ENCODE measurements around the gene F11.

F11 gene

DNA sequence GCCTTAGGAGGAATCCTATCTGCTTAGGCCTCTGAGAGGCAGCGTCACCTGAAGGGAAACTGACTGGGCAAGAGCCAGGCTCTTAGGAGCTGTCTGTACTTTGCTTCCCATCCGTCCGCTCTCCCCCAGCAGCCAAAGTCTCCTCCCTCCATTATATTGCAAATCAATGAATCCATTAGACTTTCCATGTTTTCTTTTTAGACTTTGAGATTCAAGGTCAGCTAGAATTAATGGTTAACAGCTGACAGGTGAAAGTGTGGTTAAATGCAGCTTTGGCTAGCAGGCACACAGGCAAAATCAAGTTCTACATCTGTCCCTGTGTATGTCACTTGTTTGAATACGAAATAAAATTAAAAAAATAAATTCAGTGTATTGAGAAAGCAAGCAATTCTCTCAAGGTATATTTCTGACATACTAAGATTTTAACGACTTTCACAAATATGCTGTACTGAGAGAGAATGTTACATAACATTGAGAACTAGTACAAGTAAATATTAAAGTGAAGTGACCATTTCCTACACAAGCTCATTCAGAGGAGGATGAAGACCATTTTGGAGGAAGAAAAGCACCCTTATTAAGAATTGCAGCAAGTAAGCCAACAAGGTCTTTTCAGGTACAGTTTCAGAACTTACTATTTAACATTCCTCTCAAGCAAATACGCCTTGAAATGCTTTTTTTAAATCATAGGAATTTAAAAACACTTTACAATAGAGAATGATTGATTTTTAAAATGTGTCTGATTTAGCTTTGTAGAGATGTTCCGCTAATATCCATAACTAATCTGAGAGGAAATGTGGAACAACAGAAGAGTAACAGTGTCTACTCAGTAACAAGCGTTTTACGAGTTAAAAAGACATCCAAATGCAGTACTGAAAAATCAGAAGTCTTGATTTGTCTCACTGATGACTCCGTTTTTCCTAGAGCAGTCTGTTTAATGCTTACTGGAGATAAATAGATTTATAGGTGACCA, at the start of gene F11:
F11 (plus strand) TSS at position 507 of the 970 bp plus-strand sequence. CDS start 948 bp downstream, outside the sequence.
- no peaks in the 10 kb centered on the region for H3K27me3 ChIP-seq (ENCODE audit: control insufficient read depth, insufficient read depth, low read length)
- H3K36me3 ChIP-seq (ENCODE audit: control insufficient read depth, insufficient read depth, low read length) = no peaks in the 10 kb centered on the region
- peak within 1 kb of the TSS; percentile 43 for H3K4me3 ChIP-seq (ENCODE audit: low read depth, low read length)
- H3K9ac ChIP-seq (ENCODE audit: low read depth, low read length) = peak within 1 kb of the TSS; percentile 56
- H3K9me3 ChIP-seq (ENCODE audit: control insufficient read depth, insufficient read depth, low read length) = no peaks in the 10 kb centered on the region
- peaks cover 31% of the 10 kb centered on the region for H3K4me1 ChIP-seq (ENCODE audit: control insufficient read depth, insufficient read depth, low read length)

DNA sequence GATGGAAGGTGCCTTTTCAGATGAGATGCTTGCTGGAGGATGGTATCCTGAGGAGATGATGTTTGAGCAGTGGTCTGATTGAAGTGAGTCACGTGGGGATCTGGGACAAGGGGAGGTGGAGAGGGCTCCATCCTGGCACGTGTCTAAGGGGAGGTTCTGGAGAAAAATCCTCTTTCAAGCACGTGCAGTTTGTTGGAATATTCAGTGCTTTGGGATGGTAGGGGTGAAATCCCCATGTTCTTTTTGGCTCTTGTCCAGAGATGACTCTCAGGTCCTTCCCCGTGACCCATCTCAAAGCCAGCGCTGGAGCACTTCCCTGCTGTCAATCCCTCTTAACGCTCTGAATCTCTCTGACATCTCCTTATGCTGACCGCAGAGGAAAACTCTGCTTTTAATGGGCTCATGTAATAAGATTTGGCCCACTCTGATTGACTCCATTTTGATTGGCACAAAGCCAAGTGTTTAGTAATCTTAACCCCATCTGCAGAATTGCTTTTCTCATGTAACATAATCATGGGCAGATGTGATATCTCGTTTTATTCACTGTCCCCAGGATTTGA, 49.4 kb upstream of the F11 start:
- Histone ChIP-seq H3K36me3 (ENCODE audit: control insufficient read depth, insufficient read depth, low read length) (no peaks in the 10 kb centered on the region), H3K4me3 (ENCODE audit: low read depth, low read length) (no peak overlapping the region), H3K27me3 (ENCODE audit: control insufficient read depth, insufficient read depth, low read length) (no peaks in the 10 kb centered on the region), H3K9me3 (ENCODE audit: control insufficient read depth, insufficient read depth, low read length) (no peaks in the 10 kb centered on the region), H3K9ac (ENCODE audit: low read depth, low read length) (no peak overlapping the region), H3K4me1 (ENCODE audit: control insufficient read depth, insufficient read depth, low read length) (no peaks in the 10 kb centered on the region)

DNA sequence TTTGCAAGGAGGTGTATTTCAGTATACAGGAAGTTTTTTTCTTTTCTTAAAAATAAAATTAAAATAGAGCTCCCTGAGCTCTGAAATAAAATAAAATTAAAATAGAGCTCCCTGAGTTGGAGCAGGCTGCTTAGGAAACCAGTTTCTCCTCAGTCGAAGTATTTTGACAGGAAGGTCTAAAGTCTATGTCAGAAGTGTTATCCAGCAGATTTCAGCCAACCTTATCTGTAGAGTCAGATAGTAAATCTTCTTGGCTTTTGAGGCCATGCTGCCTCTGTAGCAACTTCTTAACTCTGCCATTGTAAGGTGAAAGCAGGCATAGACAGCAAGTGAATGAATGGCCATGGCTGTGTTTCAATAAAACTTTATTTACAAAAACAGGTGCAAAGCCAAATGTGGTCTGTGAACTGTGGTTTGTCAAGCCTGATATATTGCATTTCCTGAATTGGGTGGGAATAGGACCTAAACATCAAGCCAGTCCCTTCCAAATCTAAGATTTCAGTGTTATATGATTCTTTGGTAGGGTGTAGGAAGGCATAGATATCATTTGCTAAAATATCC, 48.2 kb upstream of the F11 start:
- Histone ChIP-seq H3K27me3 (ENCODE audit: control insufficient read depth, insufficient read depth, low read length) (no peaks in the 10 kb centered on the region), H3K9me3 (ENCODE audit: control insufficient read depth, insufficient read depth, low read length) (peaks cover 4% of the 10 kb centered on the region), H3K9ac (ENCODE audit: low read depth, low read length) (no peak overlapping the region), H3K4me3 (ENCODE audit: low read depth, low read length) (no peak overlapping the region), H3K36me3 (ENCODE audit: control insufficient read depth, insufficient read depth, low read length) (no peaks in the 10 kb centered on the region), H3K4me1 (ENCODE audit: control insufficient read depth, insufficient read depth, low read length) (no peaks in the 10 kb centered on the region)

DNA sequence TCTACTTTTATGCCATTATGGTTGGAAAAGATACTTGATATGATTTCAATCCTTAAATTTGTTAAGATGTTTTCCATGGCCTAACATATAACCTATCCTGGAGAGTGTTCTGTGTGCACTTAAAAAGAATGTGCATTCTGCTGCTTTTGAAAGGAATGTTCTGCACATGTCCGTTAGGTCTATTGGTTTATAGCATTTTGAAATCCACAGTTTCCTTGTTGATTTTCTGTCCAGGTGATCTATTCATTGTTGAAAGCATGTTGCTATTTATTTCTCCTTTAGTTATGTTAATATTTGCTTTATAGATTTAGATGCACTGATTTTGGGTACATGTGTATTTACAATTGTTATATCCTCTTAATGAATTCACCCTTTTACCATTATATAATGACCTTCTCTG, 44.4 kb upstream of the F11 start:
- H3K4me1 ChIP-seq (ENCODE audit: control insufficient read depth, insufficient read depth, low read length) = no peaks in the 10 kb centered on the region
- no peak overlapping the region for H3K4me3 ChIP-seq (ENCODE audit: low read depth, low read length)
- peaks cover 2% of the 10 kb centered on the region for H3K36me3 ChIP-seq (ENCODE audit: control insufficient read depth, insufficient read depth, low read length)
- H3K9me3 ChIP-seq (ENCODE audit: control insufficient read depth, insufficient read depth, low read length) = peaks cover 13% of the 10 kb centered on the region
- no peak overlapping the region for H3K9ac ChIP-seq (ENCODE audit: low read depth, low read length)
- no peaks in the 10 kb centered on the region for H3K27me3 ChIP-seq (ENCODE audit: control insufficient read depth, insufficient read depth, low read length)

DNA sequence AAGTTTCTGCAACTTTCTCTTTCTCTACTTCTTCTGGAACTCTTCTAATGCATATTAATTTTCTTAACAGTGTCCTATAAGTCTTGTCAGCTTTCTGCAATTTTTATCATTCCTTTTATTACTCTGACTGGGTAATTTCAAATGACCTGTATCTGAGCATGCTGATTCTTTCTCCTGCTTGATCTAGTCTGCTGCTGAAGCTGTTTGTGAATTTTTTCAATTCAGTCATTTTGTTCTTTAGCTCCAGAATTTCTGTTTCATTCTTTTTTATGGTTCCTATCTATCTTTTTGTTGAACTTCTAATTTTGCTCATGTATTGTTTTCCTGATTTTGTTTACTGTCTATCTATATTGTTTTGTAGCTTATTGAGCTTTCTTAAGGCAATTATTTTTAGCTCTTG, 40.1 kb upstream of the F11 start:
- Histone ChIP-seq H3K4me3 (ENCODE audit: low read depth, low read length) (no peak overlapping the region), H3K9ac (ENCODE audit: low read depth, low read length) (no peak overlapping the region), H3K4me1 (ENCODE audit: control insufficient read depth, insufficient read depth, low read length) (no peaks in the 10 kb centered on the region), H3K27me3 (ENCODE audit: control insufficient read depth, insufficient read depth, low read length) (no peaks in the 10 kb centered on the region), H3K9me3 (ENCODE audit: control insufficient read depth, insufficient read depth, low read length) (peaks cover 13% of the 10 kb centered on the region), H3K36me3 (ENCODE audit: control insufficient read depth, insufficient read depth, low read length) (peaks cover 2% of the 10 kb centered on the region)

DNA sequence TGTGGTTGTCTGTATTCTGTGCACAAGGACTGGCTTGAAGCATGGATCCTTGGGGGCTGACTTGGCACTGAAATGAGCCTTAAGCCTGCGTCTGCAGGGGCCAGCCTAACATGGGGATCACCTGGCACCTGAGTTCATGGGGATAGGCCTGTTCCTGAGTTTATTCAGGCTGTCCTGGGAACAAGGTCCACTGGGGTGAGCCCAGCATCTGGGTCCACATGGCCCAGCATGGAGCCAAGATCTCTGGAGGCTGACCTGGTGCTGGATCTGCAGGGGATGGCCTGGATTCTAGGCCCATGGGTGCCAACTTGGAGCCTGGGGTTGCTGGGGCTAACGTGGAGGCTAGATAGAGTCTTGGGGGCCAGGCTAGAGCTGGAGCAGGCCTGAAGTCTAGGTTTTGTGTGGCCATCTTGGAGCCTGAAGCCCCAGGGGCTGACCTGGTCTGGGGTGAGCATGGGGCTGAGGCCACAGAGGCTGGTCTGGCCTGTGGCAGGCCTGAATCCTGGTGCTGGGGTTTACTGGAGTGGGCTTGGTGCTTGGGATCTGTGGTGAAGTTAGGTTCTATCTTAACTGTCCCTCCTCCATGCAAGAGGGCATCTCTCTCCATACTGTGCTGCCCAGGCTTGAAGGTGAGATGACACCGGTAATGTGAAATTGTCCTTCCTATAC, 39.3 kb upstream of the F11 start:
- no peaks in the 10 kb centered on the region for H3K4me1 ChIP-seq (ENCODE audit: control insufficient read depth, insufficient read depth, low read length)
- no peaks in the 10 kb centered on the region for H3K27me3 ChIP-seq (ENCODE audit: control insufficient read depth, insufficient read depth, low read length)
- H3K36me3 ChIP-seq (ENCODE audit: control insufficient read depth, insufficient read depth, low read length) = peaks cover 2% of the 10 kb centered on the region
- no peak overlapping the region for H3K9ac ChIP-seq (ENCODE audit: low read depth, low read length)
- H3K9me3 ChIP-seq (ENCODE audit: control insufficient read depth, insufficient read depth, low read length) = peaks cover 13% of the 10 kb centered on the region
- H3K4me3 ChIP-seq (ENCODE audit: low read depth, low read length) = no peak overlapping the region

DNA sequence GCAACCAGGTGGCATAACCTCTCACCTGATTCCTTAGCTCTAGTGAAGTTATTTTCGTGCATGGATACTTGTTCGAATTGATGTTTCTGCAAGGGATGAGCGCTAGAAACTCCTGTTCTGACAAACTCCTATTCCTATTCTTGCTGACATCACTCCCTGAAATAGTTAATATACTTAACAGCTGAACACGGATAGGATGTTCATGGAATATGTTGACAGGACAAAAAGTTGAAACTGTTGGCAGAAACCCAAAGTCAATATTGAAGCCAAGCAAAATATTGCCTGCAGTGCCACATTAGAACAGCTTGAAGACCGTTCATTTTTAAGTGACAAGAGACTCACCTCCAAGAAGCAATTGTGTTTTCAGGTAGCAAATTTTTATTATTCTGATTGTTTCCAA, 38.8 kb upstream of the F11 start, which contains the start of gene KLKB1:
KLKB1 (plus strand) TSS at position 287 of the 400 bp plus-strand sequence. CDS start 689 bp downstream, outside the sequence.
- Histone ChIP-seq H3K9ac (ENCODE audit: low read depth, low read length) (no peak within 1 kb of the TSS), H3K36me3 (ENCODE audit: control insufficient read depth, insufficient read depth, low read length) (peaks cover 2% of the 10 kb centered on the region), H3K4me1 (ENCODE audit: control insufficient read depth, insufficient read depth, low read length) (peaks cover 2% of the 10 kb centered on the region), H3K27me3 (ENCODE audit: control insufficient read depth, insufficient read depth, low read length) (no peaks in the 10 kb centered on the region), H3K9me3 (ENCODE audit: control insufficient read depth, insufficient read depth, low read length) (peaks cover 13% of the 10 kb centered on the region), H3K4me3 (ENCODE audit: low read depth, low read length) (no peak within 1 kb of the TSS)

DNA sequence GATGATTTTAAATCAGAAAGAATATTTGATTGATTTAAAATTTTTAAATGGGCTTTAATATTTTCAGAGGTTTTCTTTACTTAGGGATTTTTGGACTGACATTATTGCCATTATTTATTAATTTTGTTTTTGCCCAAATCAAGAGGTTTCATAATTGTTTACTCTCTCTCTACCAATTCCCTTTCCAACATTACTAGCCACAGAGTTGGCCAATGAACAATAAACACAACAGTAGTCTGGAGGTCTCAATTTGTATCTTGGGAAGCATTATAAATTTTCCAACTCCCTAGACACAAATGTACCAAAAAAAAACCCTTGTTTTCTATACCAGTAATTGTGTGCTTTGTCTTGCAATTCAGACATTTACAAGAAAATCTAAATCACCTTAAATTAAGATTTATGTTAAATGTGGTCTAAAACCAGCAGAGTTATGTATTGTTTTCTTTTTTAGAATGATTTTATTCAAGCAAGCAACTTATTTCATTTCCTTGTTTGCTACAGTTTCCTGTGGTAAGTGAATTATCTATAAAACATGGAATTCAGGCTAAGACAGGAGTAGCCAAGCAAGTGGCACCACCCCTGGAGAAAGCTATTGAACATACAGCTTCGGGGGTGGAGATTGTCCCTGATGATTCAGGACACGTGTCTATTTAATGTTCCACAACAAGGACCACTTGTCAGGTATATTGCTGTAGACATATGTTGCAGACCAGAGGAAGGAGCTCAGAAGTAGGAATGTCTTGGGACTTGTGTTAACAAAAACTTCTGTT, 38.1 kb upstream of the F11 start:
- Histone ChIP-seq H3K27me3 (ENCODE audit: control insufficient read depth, insufficient read depth, low read length) (no peaks in the 10 kb centered on the region), H3K36me3 (ENCODE audit: control insufficient read depth, insufficient read depth, low read length) (peaks cover 2% of the 10 kb centered on the region), H3K9ac (ENCODE audit: low read depth, low read length) (no peak overlapping the region), H3K4me3 (ENCODE audit: low read depth, low read length) (no peak overlapping the region), H3K9me3 (ENCODE audit: control insufficient read depth, insufficient read depth, low read length) (peaks cover 9% of the 10 kb centered on the region), H3K4me1 (ENCODE audit: control insufficient read depth, insufficient read depth, low read length) (peaks cover 3% of the 10 kb centered on the region)

DNA sequence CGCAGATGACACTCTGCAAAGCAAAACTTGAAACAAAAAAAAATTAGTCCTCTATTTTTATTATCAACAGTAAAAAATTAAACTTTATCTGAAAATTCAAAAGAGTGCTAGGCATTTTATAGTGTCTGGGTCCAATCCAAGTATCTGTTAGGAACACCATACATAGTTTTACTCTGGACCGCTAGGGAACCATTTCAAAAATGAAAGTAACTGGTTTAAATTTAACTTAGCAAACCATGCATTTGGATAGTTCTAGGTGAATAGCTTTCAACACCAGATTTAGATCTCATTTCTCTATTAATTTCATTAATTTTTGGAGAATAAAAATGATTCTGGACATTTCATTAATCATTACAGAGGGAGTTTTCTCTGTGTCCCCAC, 37.5 kb upstream of the F11 start:
- H3K27me3 ChIP-seq (ENCODE audit: control insufficient read depth, insufficient read depth, low read length) = no peaks in the 10 kb centered on the region
- peaks cover 2% of the 10 kb centered on the region for H3K36me3 ChIP-seq (ENCODE audit: control insufficient read depth, insufficient read depth, low read length)
- peaks cover 3% of the 10 kb centered on the region for H3K4me1 ChIP-seq (ENCODE audit: control insufficient read depth, insufficient read depth, low read length)
- no peak overlapping the region for H3K4me3 ChIP-seq (ENCODE audit: low read depth, low read length)
- H3K9me3 ChIP-seq (ENCODE audit: control insufficient read depth, insufficient read depth, low read length) = peaks cover 9% of the 10 kb centered on the region
- no peak overlapping the region for H3K9ac ChIP-seq (ENCODE audit: low read depth, low read length)

DNA sequence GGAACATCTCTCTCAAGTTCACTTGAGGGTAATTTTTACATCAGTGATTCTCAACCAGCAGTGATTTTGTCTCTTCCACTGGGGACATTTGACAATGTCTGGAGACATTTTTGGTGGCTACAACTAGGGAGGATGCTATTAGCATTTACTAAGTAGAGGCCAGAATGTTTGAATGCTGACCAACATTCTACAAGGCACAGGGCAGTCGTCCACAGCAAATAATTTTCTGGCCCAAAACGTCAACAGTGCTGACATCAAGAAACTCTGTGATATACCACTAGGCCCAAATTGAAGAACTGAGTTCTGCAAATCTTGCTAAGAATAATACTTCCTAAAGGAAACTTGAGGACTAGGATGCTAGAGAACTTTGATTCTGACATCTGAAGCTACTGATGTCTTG, 31.6 kb upstream of the F11 start:
- Histone ChIP-seq H3K9me3 (ENCODE audit: control insufficient read depth, insufficient read depth, low read length) (no peaks in the 10 kb centered on the region), H3K4me3 (ENCODE audit: low read depth, low read length) (no peak overlapping the region), H3K36me3 (ENCODE audit: control insufficient read depth, insufficient read depth, low read length) (no peaks in the 10 kb centered on the region), H3K9ac (ENCODE audit: low read depth, low read length) (no peak overlapping the region), H3K4me1 (ENCODE audit: control insufficient read depth, insufficient read depth, low read length) (peaks cover 3% of the 10 kb centered on the region), H3K27me3 (ENCODE audit: control insufficient read depth, insufficient read depth, low read length) (no peaks in the 10 kb centered on the region)

DNA sequence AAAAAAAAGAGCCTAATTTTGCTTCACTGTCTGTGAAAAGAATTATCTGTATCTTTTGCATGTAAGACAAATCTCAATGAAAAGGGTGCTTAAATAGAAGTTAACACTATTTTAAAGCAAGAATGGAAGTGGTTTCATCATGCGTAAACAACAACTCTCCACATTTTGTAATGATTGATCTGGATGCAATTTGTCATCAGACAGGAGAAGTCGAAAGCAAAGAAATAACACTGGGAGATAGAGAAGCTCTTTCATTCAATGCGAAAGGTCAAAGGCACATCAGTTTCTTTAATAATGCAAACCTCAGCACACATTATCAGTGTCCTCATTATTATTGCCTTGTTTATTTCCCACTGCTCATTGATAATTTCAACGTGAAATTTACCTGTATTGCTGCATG, 29.9 kb upstream of the F11 start:
- no peaks in the 10 kb centered on the region for H3K27me3 ChIP-seq (ENCODE audit: control insufficient read depth, insufficient read depth, low read length)

More for the DNA sequence above, 29.9 kb upstream of the F11 start:
- no peak overlapping the region for H3K9ac ChIP-seq (ENCODE audit: low read depth, low read length)
- H3K36me3 ChIP-seq (ENCODE audit: control insufficient read depth, insufficient read depth, low read length) = no peaks in the 10 kb centered on the region
- no peaks in the 10 kb centered on the region for H3K9me3 ChIP-seq (ENCODE audit: control insufficient read depth, insufficient read depth, low read length)
- peaks cover 8% of the 10 kb centered on the region for H3K4me1 ChIP-seq (ENCODE audit: control insufficient read depth, insufficient read depth, low read length)
- H3K4me3 ChIP-seq (ENCODE audit: low read depth, low read length) = no peak overlapping the region

Measured in iPS-15b (cell line).